AG09319 (cell line): ENCODE data around the gene PLK5.

Experiments used
- DNase-seq: peaks from one replicate; pipeline ENCODE4 v3.0.0-alpha.2; 2010; ENCODE audit warnings: low read depth; ENCODE audit errors: extremely low read depth
- TF ChIP-seq, protein P1 (sequence below): IDR thresholded peaks from 2 replicates; pipeline ENCODE4 v1.5.1; 2011; ENCODE audit warnings: low read depth, mild to moderate bottlenecking, inconsistent platforms, low read length, moderate library complexity

PLK5 gene

DNA sequence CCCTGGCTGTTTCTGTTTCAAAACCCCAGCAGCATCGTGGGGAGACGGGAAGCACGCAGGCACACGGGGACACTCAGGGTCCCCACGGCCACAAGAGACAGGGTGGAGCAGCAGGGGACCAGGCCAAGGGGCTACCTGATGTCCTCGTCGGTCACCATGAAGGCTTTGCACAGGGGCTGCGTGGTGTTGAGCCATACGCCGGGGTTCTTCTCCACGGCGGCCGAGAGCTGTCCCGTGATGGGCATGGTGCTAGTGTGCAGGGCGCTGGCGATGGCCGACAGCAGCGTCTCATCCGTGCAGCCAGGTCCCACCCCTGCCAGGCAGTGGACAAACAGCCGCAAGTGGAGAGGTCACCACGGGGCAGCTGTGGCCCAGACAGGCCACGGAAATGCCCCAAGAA lies 57.1 kb downstream of the PLK5 start:
- TF ChIP-seq, protein P1, sequence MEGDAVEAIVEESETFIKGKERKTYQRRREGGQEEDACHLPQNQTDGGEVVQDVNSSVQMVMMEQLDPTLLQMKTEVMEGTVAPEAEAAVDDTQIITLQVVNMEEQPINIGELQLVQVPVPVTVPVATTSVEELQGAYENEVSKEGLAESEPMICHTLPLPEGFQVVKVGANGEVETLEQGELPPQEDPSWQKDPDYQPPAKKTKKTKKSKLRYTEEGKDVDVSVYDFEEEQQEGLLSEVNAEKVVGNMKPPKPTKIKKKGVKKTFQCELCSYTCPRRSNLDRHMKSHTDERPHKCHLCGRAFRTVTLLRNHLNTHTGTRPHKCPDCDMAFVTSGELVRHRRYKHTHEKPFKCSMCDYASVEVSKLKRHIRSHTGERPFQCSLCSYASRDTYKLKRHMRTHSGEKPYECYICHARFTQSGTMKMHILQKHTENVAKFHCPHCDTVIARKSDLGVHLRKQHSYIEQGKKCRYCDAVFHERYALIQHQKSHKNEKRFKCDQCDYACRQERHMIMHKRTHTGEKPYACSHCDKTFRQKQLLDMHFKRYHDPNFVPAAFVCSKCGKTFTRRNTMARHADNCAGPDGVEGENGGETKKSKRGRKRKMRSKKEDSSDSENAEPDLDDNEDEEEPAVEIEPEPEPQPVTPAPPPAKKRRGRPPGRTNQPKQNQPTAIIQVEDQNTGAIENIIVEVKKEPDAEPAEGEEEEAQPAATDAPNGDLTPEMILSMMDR = no peak
- no peak for DNase-seq

DNA sequence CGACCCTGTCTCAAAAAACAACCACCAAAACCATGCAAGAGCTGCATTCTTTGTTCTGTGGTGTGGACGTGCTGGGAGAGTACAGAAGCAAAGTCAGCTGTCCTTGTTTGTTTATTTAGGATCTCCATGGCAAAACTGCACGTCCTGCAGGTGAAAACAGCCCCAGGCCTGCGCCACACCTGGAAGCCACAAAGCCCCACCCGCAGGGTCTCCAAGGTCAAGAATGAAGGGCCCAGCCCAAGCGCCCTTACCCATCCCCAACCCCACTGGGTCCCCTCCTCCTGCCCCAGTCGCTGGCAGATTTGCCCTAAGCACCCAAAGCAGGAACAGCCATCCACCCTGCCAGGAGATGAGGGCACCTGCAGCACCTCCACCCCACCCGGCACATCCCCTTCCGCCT lies 58.3 kb downstream of the PLK5 start:
- DNase-seq = no peak
- TF ChIP-seq, protein P1 = no peak

DNA sequence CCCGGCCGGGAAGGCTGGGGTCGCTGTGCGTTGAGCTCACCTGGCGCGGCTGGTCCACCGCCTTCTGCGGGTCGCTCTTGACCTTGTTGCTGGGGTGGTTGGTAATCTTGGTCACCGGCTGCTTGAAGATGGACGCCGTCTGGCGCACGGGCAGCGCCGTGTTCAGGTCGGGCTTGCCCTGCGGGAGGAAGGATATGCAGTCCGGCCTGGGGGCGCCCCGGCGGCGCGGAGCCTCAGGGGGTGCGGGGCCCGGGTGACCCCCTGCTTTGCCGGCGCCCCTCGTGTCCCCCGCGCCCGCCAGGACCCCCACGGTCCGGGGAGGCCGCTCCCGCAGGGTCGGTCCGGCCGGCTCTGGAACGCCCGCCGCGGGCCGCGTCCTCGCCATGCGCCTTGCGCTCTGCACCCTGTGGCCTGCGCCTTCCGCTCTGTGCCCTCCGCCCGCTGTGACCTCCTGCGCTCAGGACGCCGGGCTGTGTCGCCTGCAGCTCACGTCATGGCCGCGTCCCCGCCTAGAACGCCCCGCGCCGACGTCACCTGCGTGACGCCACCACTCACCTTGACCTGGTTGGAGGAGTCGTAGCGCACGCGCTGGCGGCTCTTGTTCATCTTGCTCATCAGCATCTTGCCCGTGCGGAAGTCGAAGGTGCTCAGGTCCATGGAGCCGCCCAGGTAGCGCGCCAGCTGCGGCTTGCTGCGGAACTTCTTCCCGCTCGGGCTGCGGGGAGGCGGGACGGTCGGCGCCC lies 60.8 kb downstream of the PLK5 start:
- no peak for DNase-seq
- TF ChIP-seq, protein P1 = no peak

DNA sequence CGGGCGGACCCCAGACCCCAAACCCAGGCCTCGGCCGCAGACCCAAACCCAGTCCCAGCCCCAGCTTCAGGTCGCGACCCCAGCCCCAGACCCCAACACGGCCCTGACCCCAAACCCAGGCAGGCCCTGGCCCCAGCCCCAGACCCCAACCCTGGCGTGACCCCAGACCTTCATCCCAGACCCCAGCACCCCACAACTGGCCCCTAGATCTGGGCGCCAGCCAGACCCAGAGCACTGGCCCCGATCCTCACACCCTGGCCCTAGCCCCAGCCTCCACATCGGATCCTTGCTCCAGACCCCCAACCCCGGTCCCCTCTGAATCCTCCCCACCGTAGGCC lies 61.3 kb downstream of the PLK5 start:
- DNase-seq = no peak
- TF ChIP-seq, protein P1 = no peak
